ENCODE measurements around the gene RBM4B.

DNA sequence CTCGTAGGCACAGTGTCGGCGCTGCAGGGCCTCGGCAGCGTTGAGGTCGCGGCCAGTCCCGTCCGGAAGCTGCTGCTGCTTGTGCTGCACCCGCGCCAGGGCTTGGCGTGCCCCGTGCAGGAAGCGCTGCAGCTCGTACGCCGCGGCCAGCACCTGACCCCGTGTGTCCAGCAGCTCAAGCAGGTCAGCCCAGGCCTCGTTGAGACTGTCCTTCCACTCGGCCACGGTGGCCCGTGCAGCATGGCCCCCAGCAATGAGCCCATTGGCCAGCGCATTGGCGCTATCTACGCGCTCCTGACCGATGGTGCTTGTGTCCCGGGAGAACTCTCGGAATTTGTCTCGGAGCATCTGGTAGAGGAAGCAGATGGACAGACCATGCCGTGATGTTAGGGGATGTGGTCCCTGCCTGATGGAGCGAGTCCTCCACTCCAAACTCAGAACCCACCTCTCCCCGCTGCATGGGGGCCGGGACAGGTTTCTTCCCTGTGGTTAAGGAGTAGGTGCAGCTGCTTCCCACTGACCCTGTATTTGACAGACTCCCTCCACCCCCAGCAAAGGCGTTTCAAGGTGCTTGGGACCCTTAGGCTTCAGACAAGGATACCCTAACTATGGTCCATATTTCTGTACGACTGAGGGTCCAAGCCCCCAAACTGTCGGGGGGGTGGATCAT is 13.8 kb upstream of the RBM4B start:
- TF ChIP-seq CTCF (IDR thresholded peaks at IDR 0.05; ENCODE audit: low read length): no peak
- no peak for TF ChIP-seq EZH2 (optimal IDR thresholded peaks at IDR 0.05; ENCODE audit: low read depth, low read length)
